SU-DHL-6 (cell line): ENCODE results near the gene PIM1.

ENCODE experiments used
- EZH2phosphoT487 ChIP-seq: fragments of 200-600 bp; sonication (generic), shearing (Covaris generic); conservative IDR thresholded peaks from 2 replicates; pipeline ENCODE4 v1.6.1; 2018; ENCODE audit warnings: mild to moderate bottlenecking, antibody characterized with exemption, low read length, moderate library complexity, mixed read lengths
- TF ChIP-seq, protein P1 (sequence below): fragments of 200-600 bp; sonication (generic); IDR thresholded peaks from one replicate; pipeline ENCODE4 v1.5.1; 2017; ENCODE audit warnings: antibody characterized with exemption, mild to moderate bottlenecking, low read length, moderate library complexity; ENCODE audit not compliant: insufficient read depth, poor library complexity, severe bottlenecking

DNA sequence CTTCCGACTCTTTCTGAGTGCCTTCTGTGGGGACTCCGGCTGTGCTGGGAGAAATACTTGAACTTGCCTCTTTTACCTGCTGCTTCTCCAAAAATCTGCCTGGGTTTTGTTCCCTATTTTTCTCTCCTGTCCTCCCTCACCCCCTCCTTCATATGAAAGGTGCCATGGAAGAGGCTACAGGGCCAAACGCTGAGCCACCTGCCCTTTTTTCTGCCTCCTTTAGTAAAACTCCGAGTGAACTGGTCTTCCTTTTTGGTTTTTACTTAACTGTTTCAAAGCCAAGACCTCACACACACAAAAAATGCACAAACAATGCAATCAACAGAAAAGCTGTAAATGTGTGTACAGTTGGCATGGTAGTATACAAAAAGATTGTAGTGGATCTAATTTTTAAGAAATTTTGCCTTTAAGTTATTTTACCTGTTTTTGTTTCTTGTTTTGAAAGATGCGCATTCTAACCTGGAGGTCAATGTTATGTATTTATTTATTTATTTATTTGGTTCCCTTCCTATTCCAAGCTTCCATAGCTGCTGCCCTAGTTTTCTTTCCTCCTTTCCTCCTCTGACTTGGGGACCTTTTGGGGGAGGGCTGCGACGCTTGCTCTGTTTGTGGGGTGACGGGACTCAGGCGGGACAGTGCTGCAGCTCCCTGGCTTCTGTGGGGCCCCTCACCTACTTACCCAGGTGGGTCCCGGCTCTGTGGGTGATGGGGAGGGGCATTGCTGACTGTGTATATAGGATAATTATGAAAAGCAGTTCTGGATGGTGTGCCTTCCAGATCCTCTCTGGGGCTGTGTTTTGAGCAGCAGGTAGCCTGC is 4.8 kb downstream of the PIM1 start:
- TF ChIP-seq, protein P1, sequence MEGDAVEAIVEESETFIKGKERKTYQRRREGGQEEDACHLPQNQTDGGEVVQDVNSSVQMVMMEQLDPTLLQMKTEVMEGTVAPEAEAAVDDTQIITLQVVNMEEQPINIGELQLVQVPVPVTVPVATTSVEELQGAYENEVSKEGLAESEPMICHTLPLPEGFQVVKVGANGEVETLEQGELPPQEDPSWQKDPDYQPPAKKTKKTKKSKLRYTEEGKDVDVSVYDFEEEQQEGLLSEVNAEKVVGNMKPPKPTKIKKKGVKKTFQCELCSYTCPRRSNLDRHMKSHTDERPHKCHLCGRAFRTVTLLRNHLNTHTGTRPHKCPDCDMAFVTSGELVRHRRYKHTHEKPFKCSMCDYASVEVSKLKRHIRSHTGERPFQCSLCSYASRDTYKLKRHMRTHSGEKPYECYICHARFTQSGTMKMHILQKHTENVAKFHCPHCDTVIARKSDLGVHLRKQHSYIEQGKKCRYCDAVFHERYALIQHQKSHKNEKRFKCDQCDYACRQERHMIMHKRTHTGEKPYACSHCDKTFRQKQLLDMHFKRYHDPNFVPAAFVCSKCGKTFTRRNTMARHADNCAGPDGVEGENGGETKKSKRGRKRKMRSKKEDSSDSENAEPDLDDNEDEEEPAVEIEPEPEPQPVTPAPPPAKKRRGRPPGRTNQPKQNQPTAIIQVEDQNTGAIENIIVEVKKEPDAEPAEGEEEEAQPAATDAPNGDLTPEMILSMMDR = no peak
- no peak for TF ChIP-seq EZH2phosphoT487
